ENCODE data around the gene NOTCH3.

The NOTCH3 gene

DNA sequence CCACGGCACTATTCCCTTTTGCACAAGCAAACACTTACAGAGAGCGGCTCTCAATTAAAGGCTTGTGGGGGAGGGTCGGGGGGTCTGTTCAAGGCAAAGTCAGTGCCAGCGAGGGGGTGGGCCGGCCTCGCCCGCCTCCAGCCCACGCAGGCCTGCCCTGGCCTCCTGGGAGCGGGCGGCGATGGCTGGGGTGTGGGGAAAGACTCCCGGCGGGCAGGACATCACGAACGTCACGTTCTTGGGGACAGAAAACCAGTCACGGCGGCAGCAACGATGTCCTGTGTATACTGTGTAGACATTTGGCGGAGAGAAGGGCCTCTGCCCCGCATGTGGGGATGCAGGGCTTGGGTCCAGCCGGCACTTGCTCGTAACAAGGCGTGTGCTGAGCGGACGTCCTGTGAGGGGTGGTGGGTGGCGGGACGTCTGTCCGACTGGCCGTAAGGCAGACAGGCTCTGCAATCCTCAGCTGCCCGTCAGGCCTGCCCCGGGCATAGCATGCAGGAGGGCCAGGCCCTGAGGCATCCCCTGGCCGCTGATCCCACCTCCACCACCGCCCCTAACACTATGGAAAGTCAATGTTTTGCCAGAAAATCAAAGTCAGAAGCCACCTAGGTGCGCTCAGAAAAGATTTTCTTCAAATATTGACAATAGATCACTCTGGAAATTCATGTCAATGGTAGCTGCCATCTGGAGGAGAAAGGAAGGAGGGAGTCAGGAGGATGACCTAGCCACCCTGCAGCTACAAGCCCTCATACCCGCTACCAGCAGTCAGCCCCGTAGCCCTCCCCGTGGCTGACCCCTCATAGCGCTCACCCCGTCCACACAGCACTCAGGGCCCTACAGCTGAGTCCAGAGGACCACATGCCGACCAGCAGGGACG, 37.2 kb upstream of the NOTCH3 start:
- DNase-seq = no peak
- in situ Hi-C loops (cut with HindIII; ENCODE audit: low pct_ligation_motif_present, low pct_unique_long_range_greater_than_20kb, low sequenced_read_pairs) = no loop called here

DNA sequence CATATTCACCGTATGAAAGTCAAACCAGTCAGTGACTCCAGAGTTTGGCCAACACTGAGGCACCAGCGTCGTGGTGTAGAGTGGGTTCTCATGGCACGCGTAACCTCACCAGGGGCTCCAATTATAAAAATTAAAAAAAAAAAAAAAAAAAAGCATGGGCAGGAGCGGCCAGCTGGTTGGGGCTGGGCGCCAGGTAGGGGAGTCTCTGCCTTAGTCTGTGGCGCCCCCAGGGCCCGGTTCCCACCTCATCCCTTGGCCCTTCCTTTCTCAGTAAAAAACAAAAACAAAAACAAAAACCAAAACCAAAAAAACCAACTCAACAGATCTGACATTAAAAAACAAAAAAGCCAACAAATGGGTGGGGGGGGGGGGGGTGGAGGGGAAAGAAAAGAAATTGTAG, 36.1 kb upstream of the NOTCH3 start:
- in situ Hi-C loops (cut with HindIII; ENCODE audit: low pct_ligation_motif_present, low pct_unique_long_range_greater_than_20kb, low sequenced_read_pairs) = no loop called here

DNA sequence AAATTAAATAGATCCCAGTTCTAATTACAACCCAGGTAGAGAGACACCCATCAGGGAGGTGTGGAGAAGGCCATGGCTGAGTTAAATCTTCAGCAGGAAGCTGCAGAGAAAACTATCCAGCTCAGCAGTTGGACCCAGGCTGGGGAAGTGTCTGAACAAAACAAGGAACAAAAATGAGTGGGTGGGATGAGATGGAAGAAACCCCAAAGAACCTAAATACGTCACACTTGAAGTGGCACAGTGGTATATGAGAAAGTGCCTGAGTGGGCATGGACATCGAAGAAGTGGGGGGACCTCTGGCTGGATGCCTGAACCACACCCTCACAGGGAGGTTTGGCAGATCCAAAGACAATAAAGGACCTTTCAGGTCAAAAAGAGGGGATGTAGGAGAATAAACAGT, 35.0 kb upstream of the NOTCH3 start:
- in situ Hi-C loops (cut with HindIII; ENCODE audit: low pct_ligation_motif_present, low pct_unique_long_range_greater_than_20kb, low sequenced_read_pairs) = no loop called here
- DNase-seq = no peak

More for the DNA sequence above, 36.1 kb upstream of the NOTCH3 start:
- no peak for DNase-seq

DNA sequence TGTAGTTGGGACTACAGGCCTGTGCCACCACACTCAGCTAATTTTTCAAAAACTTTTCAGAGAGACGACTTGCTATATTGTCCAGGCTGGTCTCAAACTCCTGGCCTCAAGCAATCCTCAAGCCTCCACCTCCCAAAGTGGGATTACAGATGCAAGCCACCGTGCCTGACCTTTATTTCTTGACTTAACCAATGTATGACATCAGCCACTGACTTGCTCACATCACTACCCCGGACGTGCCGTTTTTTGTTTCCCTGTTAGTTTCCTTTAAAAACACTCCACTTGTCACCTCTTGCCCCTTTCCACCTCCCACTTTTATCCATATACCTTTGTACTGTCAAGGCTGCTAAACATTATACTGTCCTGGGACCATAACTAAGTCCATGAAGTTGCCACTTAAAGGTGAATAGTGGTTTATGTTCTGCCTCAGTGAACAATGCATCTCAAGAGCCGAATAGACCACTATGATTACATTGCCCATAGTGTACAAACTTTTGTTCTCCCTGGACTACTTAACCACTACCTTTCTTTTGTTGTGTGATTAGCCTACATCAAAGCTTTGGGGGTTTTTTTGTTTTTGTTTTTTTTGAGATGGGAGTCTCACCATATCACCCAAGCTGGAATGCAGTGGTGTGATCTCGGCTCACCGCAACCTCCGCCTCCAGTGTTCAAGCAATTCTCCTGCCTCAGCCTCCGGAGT, 33.8 kb upstream of the NOTCH3 start:
- no peak for DNase-seq
- in situ Hi-C loops (cut with HindIII; ENCODE audit: low pct_ligation_motif_present, low pct_unique_long_range_greater_than_20kb, low sequenced_read_pairs) = no loop called here

DNA sequence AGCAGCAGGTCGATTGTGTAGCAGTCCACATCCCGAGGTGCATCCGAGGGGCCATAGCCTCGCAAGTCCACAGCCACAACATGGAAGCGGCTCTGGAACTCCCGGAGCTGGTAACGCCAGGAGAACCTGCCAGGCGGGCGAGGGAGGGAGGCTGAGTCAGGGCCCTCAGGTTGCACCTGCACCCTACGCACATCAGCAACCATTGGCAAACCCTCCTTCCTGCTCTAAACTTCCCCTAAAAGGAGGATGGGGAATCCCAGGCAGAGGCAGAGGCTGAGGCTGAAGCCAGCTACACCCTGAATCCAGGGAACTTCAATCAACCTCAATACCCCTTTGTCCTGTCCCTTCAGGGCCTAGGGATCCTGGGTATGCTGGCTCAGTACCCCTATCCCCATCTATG, 30.5 kb upstream of the NOTCH3 start:
- in situ Hi-C loops (cut with HindIII; ENCODE audit: low pct_ligation_motif_present, low pct_unique_long_range_greater_than_20kb, low sequenced_read_pairs) = no loop called here
- no peak for DNase-seq

DNA sequence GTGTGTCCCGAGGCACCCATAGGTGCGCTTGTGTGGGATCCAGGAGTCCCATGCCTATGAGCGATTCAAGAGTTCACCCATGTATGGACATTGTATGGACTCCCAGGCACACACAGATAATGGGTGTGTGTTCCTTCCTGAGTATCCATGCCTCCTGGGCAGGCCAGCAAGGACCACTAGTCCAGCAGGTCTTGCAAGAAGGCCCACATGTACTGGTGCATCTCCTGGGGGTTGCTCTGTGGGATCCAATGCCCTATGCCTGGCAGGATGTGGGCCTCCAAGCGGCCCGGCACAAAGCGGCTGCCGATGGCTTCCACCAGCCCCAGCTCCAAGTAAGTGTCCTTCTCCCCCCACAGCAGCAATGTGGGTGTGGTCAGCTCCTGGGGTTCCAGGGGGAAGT, 26.5 kb upstream of the NOTCH3 start:
- in situ Hi-C loops (cut with HindIII; ENCODE audit: low pct_ligation_motif_present, low pct_unique_long_range_greater_than_20kb, low sequenced_read_pairs) = no loop called here
- DNase-seq = no peak

DNA sequence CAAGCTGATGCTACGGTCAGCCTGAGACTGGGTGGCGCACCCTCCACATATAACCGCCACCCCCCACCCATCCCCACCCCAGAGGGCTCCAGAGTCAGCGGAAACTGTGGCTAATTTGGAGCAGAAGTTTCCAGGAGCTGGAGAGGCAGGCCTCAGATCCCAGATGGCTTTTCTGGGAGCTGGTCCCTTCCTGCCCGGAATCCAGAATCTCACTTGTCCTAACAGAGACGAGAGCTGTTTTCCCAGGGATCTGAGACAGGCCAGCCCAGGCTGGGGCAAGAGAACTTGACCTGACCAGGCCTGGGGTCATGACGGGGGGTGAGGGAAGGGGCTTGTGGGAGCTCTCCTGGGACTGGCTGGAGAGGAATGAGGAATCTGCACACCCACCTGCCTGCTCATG, 25.0 kb upstream of the NOTCH3 start:
- in situ Hi-C loops (cut with HindIII; ENCODE audit: low pct_ligation_motif_present, low pct_unique_long_range_greater_than_20kb, low sequenced_read_pairs) = no loop called here
- DNase-seq = no peak

DNA sequence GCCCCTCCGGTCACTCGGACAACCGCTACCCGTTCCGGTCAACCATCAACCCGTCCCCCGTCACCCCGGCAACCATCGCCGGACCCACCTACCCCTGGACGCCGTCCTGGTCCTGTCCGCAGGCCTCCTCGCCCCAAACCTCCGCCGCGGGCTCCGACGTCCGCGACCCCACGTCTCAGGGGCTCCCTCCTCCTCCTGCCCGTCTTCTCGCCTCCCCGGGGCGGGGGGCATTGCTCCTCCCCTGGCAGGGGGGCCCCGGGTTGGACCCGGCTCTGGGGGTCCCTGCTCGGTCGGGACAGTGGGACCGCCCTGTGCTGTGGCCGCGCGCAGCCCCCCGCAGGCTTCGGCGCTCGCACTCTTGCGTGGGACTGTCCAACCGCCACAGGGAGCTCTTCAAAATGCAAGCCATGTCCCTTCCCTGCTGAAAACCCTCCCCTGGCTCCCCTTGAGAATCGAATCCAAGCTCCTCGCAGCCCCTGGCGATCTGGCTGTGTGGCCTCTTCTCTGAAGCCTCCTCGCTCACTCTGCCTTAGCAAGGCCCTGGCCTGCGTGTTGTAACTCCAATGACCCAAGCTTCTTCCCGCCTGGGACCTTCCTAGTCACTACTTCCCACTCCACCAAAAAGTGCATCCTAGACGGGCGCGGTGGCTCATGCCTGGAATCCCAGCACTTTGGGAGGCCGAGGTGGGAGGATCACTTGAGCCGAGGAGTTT, 23.0 kb upstream of the NOTCH3 start:
- in situ Hi-C loops (cut with HindIII; ENCODE audit: low pct_ligation_motif_present, low pct_unique_long_range_greater_than_20kb, low sequenced_read_pairs) = no loop called here
- DNase-seq = no peak

DNA sequence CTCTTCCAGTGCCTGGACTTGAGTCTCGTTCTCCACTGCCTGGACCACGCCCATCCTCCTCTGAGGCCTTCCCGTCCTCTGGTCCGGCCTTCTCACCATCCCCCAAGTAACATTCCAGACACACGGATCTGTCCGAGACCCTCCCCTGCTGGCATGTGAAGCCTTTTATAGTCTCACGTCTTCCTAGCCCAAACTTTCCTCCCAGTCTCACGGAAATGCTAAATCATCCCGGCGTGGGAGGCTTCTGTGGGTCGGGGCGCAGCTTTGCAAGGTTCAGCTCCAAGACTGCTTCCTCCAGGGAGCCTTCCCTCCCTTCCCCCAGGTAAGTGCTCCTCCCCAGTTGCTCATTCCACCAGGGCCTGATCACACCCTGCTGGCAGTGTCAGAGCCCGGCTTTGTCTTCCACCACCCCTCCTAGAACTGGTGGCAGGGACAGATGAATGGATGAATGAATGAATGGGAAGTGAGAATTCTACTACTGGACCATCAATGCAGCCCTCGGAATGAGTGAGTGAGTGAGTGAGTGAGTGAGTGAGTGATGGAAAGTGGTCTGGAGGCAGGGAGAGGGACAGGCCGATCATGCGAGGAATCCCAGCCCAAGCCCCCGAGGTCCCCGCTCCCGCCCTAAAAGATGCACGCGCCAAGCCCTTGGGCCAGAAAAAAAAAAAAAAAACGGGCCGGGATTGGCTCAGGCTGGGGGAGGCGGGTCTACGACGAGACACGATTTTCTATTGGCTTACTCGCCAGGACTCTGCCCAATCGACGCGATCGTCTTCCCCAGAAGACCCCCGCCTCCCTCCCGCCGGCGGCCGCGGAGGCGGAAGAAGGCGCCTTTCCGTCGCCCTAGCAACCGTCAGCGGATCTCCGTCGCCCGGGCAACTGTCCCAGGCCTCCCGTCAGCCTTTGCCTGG, 22.2 kb upstream of the NOTCH3 start:
- peak; percentile 91 for DNase-seq
- in situ Hi-C loops (cut with HindIII; ENCODE audit: low pct_ligation_motif_present, low pct_unique_long_range_greater_than_20kb, low sequenced_read_pairs) = no loop called here

DNA sequence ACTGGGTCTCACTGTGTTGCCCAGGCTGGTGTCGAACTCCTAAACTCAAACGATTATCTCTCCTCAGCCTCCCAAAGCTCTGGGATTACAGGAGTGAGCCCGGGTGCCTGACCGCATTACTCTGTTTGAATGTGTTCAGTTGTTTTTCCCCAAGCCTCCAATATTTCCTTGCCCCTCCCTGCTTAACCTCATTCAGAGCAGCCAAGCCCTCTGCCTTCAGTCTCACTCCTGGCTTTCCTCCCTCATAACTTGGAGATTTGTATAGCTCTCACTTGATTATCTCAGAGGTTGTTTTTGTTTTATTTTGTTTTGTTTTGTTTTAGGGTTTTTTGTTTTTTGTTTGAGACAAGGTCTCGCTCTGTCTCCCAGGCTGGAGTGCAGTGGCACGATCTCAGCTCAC, 20.0 kb upstream of the NOTCH3 start:
- DNase-seq = no peak
- in situ Hi-C loops (cut with HindIII; ENCODE audit: low pct_ligation_motif_present, low pct_unique_long_range_greater_than_20kb, low sequenced_read_pairs) = no loop called here

DNA sequence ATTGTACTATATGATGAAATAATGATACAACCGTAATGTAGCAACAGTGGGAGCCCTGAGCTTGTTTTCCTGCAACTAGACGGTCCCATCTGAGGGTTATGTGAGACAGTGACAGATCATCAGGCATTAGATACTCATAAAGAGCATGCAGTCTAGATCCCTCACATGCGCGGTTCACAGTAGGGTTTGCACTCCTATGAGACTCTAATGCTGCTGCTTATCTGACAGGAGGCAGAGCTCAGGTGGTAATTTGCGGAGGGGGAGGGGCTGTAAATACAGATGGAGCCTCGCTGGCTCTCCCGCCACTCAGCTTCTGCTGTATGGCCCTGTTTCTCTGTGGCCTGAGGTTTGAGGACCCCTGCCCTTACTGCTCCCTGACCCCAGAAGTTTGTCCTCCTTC, 17.7 kb upstream of the NOTCH3 start:
- DNase-seq = no peak
- in situ Hi-C loops (cut with HindIII; ENCODE audit: low pct_ligation_motif_present, low pct_unique_long_range_greater_than_20kb, low sequenced_read_pairs) = no loop called here

DNA sequence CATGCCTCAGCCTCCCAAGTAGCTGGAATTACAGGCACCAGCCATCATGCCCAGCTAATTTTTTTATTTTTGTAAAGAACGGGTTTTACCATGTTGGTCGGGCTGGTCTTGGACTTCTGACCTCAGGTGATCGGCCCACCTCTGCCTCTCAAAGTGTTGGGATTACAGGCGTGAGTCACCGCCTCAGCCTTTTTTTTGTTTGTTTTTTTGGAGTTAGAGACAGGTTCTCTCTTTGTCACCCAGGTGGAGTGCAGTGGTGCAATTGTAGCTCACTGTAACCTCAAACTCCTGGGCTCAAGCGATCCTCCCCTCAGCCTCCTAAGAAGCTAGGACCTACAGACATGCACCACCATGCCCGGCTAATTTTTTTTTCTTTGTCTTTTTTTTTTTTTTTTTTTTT, 15.6 kb upstream of the NOTCH3 start:
- no peak for DNase-seq
- in situ Hi-C loops (cut with HindIII; ENCODE audit: low pct_ligation_motif_present, low pct_unique_long_range_greater_than_20kb, low sequenced_read_pairs) = no loop called here

DNA sequence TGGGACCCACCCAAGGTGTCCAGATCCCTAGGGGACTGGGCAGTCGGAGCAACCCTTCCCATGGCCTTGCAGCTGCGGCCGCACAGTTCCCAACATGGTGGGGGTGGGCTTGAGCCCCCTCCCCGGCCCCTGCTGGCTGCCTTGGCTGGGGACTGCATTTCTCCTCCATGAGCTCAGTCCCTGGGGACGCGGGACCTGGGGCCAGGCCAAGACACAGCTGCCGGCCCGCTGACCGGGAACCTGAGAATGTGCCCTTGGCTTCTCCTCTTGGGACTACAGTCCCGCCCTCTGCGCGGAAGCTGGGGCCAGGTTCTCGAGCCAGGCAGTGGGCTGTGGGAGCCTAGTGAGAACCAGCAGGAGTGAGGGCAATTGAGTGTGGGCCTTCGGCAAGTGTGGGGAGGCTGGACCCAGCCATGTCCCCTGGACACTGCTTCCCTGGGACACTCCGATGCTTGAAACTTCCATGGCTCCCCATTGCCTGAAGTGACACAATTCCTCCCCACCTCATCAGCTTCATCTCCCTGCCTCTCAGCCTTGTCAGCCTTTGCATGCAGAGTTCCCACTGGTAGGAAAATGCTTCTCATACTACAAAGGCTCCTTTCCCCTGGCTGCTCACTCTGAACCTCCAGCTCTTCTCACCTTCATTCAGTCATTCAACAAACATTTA, 13.1 kb upstream of the NOTCH3 start:
- in situ Hi-C loops (cut with HindIII; ENCODE audit: low pct_ligation_motif_present, low pct_unique_long_range_greater_than_20kb, low sequenced_read_pairs) = no loop called here
- no peak for DNase-seq

DNA sequence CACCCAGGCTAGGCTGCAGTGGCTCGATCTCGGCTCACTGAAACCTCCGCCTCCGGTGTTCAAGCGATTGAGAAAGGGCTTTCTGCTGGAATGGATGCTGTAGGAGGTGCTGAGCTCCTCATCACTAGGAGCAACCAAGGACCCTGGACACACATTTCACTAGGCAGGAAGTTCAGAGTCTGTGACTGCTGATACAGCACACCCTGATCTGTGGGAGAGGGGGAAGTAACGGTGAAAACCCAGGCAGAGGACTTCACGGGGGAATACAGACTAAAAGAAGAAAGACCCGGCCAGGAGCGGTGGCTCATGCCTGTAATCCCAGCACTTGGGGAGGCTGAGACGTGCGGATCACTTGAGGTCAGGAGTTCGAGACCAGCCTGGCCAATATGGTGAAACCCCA, 11.9 kb upstream of the NOTCH3 start:
- in situ Hi-C loops (cut with HindIII; ENCODE audit: low pct_ligation_motif_present, low pct_unique_long_range_greater_than_20kb, low sequenced_read_pairs) = no loop called here
- DNase-seq = no peak

DNA sequence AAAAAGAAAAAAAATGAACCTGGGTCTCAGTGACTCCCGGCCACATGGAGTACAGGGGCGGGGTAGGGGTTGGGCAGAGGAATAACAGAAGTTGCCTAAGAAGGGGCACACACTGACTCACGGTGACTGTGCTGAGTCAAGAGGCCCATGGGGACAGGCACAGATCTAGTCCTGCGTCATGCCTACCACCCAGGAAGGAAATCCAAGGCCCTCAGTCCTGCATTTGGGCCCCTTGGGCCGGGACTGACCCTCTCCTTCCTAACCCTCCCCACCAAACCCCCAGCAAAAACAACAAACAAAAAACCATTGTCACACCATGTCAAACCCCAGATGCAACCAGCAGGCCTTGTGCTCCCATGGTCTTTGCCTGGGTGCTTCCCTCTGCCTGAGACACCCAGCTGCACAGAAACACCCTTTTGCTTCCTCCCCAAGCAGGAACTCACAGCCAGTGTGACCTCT, 9.6 kb upstream of the NOTCH3 start:
- no peak for DNase-seq
- in situ Hi-C loops (cut with HindIII; ENCODE audit: low pct_ligation_motif_present, low pct_unique_long_range_greater_than_20kb, low sequenced_read_pairs) = no loop called here

DNA sequence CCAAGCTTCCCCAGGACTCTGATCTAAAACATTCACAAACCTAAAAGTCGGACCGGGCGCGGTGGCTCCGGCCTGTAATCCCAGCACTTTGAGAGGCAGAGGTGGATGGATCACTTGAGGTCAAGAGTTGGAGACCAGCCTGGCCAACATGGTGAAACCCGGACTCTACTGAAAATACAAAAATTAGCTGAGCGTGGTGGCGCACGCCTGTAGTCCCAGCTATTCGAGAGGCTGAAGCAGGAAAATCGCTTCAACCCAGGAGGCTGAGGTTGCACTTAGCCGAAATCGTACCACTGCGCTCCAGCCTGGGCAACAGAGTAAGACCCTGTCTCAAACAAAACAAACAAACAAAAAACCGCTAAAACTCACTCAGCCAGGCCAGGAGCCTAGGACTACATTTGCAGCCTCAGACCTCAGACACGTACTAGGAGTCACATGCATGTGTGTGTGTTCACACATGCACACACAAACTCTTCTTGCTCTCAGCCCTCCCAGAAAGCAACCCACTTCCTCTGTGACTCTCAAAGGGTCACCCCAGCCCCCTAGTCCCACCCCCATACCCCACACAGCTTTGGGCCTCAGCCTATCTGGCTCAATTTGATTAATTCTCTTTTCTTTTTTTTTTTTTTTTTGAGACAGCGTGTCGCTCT, 704 bp upstream of the NOTCH3 start:
- in situ Hi-C loops (cut with HindIII; ENCODE audit: low pct_ligation_motif_present, low pct_unique_long_range_greater_than_20kb, low sequenced_read_pairs) = no loop called here

DNA sequence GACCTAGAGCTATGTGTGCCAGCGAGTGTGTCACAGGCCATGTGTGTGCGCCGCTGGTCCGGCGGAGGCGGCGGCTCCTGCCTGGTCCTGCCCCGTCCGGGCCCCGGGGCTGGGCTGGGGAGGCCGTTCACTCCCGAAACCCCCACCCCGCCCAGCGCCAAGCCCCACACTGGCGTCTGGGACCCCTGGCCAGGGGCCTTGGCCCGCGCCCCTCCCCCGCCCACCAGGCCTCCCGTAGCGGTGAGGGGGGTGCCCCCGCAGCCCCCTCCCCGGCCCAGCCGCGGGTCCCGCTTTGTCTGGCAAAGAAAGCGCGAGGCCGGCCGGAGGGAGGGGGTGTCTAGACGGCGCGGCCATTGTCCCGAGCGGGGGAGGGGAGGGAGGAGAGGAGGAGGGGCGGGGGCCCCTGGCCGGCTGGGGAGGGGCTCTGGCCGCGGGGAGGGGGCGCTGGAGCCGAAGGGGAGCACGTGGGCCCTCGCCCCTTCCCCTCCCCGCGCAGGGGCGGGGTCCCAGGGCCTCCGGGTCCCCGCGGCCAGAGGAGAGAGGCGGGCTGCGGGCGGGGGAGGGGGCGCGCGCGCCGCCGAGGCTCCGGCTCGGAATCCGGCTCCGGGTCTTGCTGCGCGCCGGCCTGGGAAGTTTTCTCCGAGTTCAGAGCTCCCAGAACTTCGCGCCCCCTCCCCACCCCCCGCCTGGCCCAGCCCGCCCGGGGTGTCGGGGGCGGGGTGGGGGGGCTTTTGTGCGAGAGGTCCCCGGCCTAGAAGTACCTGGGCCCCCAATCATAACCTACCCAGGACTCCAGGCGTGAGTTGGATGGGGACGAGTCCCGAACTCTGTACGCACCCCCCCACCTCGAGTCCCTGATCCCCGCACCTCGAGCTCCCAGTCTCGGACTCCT, 888 bp downstream of the NOTCH3 start:
- no peak for DNase-seq
- in situ Hi-C loops (cut with HindIII; ENCODE audit: low pct_ligation_motif_present, low pct_unique_long_range_greater_than_20kb, low sequenced_read_pairs) = no loop called here

More for the DNA sequence above, 704 bp upstream of the NOTCH3 start:
- DNase-seq = no peak

All from ACHN (cell line).